GM21447 (cell line): ENCODE results near the gene SLC12A9.
"Not testable (repeated sequence)": the region's sequence is repeated elsewhere in the genome, so short reads cannot be mapped to it uniquely, and the experiment has no call there.

Experiments
- ATAC-seq: cut with Tn5 transposase; IDR thresholded peaks from one replicate; pipeline ENCODE4 v1.9.1; 2021; ENCODE audit not compliant: unreplicated experiment

SLC12A9 gene

DNA sequence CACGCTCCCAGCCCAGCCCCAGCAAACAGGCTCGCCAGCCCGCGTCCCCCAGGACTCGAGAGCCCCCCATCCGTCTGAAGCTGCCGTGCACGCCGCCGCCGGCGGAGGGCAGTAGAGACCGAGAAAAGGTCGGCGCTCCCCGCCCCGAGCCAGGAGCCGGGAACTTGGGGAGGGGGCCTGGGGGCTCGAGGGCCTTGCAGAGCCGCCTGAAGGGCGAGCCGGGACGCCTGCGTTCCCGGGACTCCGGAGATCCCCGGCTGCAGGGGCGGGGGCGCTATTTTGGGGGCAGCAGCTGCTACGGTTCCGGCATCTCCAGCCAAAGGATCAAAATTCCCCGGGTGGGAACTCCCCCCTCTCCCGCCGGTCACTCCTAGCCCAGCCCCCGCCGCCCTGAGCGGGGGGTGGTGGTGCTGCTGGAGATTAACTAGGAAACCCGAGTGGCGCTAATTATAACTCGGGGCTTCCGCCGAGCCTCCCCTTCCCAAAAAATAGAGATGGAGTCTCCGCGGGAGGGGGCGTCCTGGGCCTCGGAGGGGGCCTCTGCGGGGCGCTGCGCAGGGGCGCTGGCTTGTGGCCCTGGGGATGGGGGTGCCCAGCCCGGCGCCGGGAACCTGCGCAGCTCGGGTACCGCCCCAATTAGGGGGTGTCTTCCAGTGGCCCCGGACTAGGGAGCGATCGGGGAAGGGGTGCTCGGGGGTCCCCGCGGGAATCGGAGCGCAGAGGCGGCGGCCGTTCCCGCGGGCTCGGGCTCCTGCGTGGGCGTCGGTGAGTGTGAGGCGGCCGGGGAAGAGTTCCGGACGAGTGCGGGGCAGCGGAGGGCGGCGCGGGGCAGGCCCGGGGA is 42.6 kb downstream of the SLC12A9 start:
- no peak for ATAC-seq

DNA sequence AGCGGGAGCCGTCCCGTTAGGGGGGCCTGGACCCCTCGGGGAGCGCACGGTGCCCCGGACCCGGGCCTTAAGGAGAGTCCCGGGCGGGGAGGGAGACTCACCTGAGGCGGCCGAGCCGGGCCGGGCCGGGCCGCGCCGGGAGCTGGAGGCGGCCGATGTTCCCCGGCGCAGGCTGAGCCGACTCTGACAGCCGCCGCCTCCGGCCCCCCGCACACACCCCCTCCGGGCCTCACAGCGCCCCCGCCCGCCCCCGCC is 43.1 kb downstream of the SLC12A9 start, which contains the start of gene ACHE:
ACHE (minus strand) TSS at position 188 of the 255 bp plus-strand sequence. CDS start 1,656 bp downstream, outside the sequence.
- no peak for ATAC-seq

DNA sequence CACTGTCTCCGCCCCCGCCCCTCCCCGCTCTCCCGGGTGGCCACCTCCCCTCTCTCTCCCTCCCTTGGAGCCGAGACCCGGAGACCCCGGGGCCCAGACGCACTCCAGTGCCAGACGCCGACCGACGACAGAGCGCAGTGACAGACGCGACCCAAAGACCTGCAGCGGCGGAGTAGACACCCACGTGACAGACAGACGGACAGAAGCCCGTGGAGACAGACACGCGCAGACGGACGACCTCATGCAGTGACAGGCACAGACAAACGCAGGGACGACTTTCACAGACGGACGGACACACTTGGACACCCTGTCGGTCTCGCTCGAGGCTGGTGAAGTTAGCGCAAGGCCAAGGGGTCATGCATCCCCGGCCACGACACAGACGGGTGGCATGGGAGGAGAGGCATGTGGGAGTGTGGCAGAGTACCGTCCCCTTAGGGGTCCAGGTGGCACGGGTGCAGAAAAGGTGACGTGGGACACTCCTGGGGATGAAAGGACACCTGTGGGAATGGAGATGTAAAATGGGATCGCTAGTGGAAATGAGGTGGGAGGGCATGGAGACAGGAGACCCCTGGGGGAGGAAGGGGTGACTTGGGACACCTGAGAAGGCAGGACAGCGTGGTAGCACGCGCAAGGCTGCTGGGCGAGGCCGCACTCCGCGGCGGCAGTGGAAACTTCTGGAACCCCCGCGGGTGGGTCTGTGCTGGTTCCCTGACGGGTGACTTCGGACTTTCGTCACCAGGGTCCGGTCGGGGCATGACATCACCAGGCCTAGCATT is 43.6 kb downstream of the SLC12A9 start:
- no peak for ATAC-seq

DNA sequence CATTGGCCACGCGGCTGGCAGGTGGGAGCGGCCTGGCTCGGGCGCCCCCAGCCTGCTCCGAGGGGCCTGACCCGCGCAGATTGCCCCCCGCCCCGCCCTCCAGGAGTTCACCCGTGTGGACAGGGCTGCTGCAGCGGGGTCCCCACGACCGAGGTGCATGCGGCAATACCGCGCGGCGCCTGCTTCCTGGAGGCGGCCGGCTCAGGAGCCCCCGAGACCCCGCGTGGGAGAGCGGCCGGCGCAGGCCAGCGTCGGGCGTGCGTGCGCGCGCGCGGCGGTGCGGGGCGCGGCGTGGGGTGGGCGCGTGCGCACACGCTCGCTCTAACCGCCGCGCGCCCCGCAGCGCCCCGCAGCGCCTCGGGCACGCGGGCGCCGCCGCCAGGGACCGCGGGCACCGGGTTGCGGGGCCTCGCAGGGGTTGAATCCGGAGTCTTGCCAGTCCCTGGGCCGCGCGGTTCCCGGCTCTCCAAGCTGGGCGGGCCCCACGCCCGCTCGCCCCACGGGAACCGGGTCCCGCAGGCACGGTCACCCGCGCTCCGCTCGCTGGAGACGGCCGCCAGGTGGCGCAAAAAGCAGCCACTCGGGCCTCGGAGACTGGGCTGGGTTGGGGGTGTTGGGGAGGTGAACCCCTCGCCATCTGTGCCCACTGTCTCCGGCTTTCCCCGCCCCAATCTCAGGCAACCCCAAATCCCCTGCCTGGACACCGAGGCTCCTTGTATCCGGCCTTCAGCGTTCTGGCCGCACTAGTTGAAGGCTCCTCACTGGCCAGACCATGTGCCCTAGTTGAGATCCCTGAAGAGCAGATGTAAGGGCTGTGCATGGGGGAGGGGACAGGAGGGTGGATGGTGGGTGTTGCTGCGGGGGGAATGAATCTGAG is 44.5 kb downstream of the SLC12A9 start:
- no peak for ATAC-seq

GRCh38 chr7:100897772-100898454 is 45.4 kb downstream of the SLC12A9 start:
- ATAC-seq, result no peak

DNA sequence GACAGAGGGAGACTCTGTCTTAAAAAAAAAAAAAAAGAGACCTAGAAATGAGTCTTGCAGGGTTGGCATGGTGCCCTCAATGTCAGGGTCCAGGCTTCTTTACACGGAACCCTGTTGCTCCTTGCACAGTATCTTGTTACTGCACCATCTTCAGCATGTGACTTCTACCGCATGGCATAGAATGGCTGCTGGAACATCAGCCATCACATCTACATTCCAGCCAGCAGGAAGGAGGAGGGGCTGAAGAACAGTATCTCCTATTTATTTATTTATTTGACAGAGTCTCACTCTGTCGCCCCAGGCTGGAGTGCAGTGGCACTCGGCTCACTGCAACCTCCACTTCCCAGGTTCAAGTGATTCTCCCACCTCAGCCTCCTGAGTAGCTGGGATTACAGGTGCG is 46.9 kb downstream of the SLC12A9 start:
- no peak for ATAC-seq

- no peak for ATAC-seq
Measured at GRCh38 chr7:100900978-100901377, 48.5 kb downstream of the SLC12A9 start.

DNA sequence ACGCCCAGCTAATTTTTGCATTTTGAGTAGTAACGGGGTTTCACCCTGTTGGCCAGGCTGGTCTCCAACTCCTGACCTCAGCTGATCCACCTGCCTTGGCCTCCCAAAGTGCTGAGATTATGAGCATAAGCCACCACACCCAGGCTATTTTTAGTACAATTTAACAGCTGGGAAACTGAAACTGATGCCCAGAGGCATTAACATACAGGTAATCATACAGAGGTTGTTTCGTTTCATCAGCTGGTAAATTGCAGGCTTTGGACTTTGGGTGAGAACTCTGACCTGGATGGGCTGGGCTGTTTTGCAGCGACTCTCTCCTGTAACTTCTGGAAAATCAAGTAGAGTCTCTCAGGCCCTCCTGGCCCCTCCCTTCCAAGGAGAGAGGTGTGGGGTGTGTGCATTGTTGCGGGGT is 49.4 kb downstream of the SLC12A9 start:
- ATAC-seq, result no peak

- no peak for ATAC-seq
Measured at GRCh38 chr7:100902638-100903037, 50.1 kb downstream of the SLC12A9 start.

DNA sequence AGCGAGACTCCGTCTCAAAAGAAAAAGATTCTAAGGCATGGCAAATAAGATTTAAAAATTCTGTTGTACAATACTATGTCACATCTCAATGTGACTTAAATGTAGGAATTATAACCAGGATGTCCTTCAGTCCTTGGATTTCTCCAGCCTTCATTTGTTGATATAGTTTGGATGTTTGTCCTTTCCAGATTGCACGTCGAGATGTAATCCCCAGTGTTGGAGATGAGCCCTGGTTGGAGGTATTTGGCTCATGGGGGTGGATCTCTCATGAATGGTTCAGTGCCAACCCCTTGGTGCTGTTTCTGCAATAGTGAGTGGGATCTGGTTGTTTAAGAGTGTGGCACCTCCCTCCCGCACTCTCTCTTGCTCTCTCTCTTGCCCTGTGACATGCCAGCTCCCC is 56.0 kb downstream of the SLC12A9 start:
- ATAC-seq, result no peak

- ATAC-seq, result not testable (repeated sequence)
Measured at GRCh38 chr7:100910443-100910842, 57.9 kb downstream of the SLC12A9 start.

DNA sequence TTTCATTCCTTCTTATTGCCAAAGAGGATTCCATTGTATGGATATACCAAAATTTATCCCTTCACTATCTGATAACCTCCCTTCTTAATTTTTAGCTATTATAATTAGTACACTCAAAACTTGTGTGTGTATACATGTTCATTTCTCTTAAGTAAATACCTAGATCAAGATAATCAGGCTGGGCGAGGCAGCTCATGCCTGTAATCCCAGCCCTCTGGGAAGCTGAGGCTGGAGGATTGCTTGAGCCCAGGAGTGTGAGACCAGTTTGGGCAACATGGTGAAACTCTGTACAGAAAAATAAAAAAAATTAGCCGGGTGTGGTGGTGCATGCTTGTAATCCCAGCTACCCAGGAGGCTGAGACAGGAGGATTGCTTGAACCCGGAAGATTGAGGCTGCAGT is 59.0 kb downstream of the SLC12A9 start:
- ATAC-seq, result no peak

DNA sequence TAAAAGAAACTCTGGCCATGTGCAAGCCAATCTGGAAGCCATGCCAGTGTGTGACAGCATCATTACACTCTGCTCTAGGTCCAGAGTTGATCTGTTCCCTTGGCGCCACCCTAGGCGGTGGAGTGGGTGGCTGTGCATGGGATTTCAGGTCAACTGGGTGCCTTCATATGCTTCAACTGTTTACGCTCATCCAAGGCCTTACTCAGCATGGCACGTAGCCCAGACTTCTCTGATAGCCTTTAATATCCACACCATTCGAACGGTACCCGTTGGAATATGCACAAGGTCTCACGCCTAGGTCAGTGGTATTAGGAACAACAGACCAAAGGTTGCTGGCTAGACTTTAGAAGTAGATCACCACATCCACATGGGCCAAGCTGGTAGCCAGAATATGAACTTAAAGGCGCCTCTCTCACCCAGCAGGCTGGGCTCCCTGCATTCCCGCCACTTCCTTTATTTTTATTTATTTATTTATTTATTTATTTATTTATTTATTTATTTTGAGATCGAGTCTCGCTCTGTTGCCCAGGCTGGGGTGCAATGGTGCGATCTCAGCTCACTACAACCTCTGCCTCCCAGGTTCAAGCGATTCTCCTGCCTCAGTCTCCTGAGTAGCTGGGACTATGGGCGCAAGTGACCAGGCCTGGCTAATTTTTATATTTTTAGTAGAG is 61.8 kb downstream of the SLC12A9 start:
- ATAC-seq, result no peak

DNA sequence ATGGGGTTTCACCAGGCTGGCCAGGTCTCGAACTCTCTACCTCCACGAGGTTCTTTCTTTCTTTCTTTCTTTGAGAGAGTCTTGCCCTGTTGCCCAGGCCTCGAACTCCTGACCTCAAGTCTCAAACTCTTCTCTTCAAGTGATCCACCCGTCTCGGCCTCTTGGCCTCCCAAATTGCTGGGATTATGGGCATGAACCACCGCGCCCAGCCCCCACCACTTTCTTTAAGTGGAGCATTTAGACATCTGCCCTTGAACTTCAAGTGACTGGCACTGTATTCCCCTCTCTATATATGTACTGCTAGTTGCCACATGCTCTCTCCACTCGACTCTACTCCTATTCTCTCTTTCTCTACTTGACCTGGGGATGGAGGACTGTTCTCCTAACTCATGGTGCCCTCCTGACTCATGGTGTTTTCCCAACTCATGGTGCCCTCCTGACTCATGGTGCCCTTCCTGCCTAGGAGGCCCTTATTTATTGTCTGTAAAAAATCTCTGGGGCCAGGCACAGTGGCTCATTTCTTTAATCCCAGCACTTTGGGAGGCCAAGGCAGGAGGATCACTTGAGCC is 62.5 kb downstream of the SLC12A9 start:
- no peak for ATAC-seq
